Head of caudate nucleus (tissue), 42 donors: Measurements from ENCODE around the gene C10orf95.
A peak's percentile ranks its signal among the peaks of the same experiment; 100 is the strongest.
"Not testable (repeated sequence)": the region's sequence is repeated elsewhere in the genome, so short reads cannot be mapped to it uniquely, and the experiment has no call there.

ENCODE experiments used
- DNase-seq, 42 donors: peaks; one replicate each; pipeline versions ENCODE4 v3.0.0 to v3.0.0-alpha.2; 2020 to 2021; ENCODE audit warnings: mixed read lengths in 7 of 42
- intact Hi-C: fragments of 100-400 bp; cut with DNase I; formaldehyde crosslinking; loops from one replicate; pipeline ENCODE4 v1.15.0; 2022

Gene C10orf95

GRCh38 chr10:102451105-102451969 is at the start of gene C10orf95:
TSS of gene C10orf95 (minus strand) at chr10:102451543. CDS start at chr10:102451093, 450 bp downstream.
- intact Hi-C loops, result no loop called here
- peak in 18 of 42 donors; percentile 16 to 57 (median 36) for DNase-seq

GRCh38 chr10:102500686-102501085 is 49.3 kb upstream of the C10orf95 start:
- not testable (repeated sequence) for DNase-seq
- intact Hi-C loops, result loop anchor here (5.0 kb wide), 1 partner anchor 82 kb away; no protein-coding TSS in a partner anchor

- intact Hi-C loops, result no loop called here
- no peak for DNase-seq
Observed at GRCh38 chr10:102499356-102499755, 48.0 kb upstream of the C10orf95 start.

- intact Hi-C loops, result no loop called here
Observed at GRCh38 chr10:102497545-102497944, 46.2 kb upstream of the C10orf95 start.

GRCh38 chr10:102493771-102494170 is 42.4 kb upstream of the C10orf95 start:
- peak in 1 of 42 donors; percentile 9 for DNase-seq
- intact Hi-C loops, result no loop called here

More at GRCh38 chr10:102497545-102497944, 46.2 kb upstream of the C10orf95 start:
- no peak for DNase-seq

GRCh38 chr10:102492983-102493382 is 41.6 kb upstream of the C10orf95 start:
- peak in 19 of 42 donors; percentile 21 to 71 (median 46) for DNase-seq
- intact Hi-C loops, result no loop called here

- peak in 1 of 42 donors; percentile 24 for DNase-seq
- intact Hi-C loops, result no loop called here
Observed at GRCh38 chr10:102492344-102492939, 41.1 kb upstream of the C10orf95 start.

GRCh38 chr10:102491136-102491535 is 39.8 kb upstream of the C10orf95 start:
- no peak for DNase-seq
- intact Hi-C loops, result no loop called here

GRCh38 chr10:102485093-102485784 is 33.9 kb upstream of the C10orf95 start:
- intact Hi-C loops, result no loop called here
- peak in 3 of 42 donors; percentile 28 to 34 (median 31) for DNase-seq

GRCh38 chr10:102484021-102484420 is 32.7 kb upstream of the C10orf95 start:
- DNase-seq, result peak in 1 of 42 donors; percentile 10

GRCh38 chr10:102480396-102480795 is 29.1 kb upstream of the C10orf95 start:
- peak in 1 of 42 donors; percentile 24 for DNase-seq
- intact Hi-C loops, result no loop called here

More at GRCh38 chr10:102484021-102484420, 32.7 kb upstream of the C10orf95 start:
- intact Hi-C loops, result no loop called here

- DNase-seq, result no peak
- intact Hi-C loops, result no loop called here
Observed at GRCh38 chr10:102479651-102480050, 28.3 kb upstream of the C10orf95 start.

- DNase-seq, result peak in 1 of 42 donors; percentile 18
- intact Hi-C loops, result no loop called here
Observed at GRCh38 chr10:102476466-102477141, 25.3 kb upstream of the C10orf95 start.

- no peak for DNase-seq
- intact Hi-C loops, result no loop called here
Observed at GRCh38 chr10:102475451-102476040, 24.2 kb upstream of the C10orf95 start.

- DNase-seq, result no peak
- intact Hi-C loops, result no loop called here
Observed at GRCh38 chr10:102473445-102474331, 22.3 kb upstream of the C10orf95 start.

- no peak for DNase-seq
- intact Hi-C loops, result no loop called here
Observed at GRCh38 chr10:102470579-102471546, 19.5 kb upstream of the C10orf95 start.
